IPS-18a (cell line): ENCODE results near the gene DPYSL4.

Experiments
- H3K27ac ChIP-seq: one replicate; pipeline ENCODE4 v1.5.1; 2013; ENCODE audit warnings: low read length
- H3K27me3 ChIP-seq: one replicate; pipeline ENCODE4 v1.6.1; 2013; ENCODE audit warnings: mild to moderate bottlenecking, low read length; ENCODE audit not compliant: control insufficient read depth, insufficient read depth
- H3K36me3 ChIP-seq: one replicate; pipeline ENCODE4 v1.6.1; 2013; ENCODE audit warnings: low read depth, low read length; ENCODE audit not compliant: control insufficient read depth
- H3K4me1 ChIP-seq: one replicate; pipeline ENCODE4 v1.6.1; 2013; ENCODE audit warnings: low read depth, low read length; ENCODE audit not compliant: control insufficient read depth
- H3K4me3 ChIP-seq: one replicate; pipeline ENCODE4 v1.5.1; 2013; ENCODE audit warnings: low read length
- H3K9ac ChIP-seq: one replicate; pipeline ENCODE4 v1.6.1; 2013; ENCODE audit warnings: mild to moderate bottlenecking, low read length, moderate library complexity
- H3K9me3 ChIP-seq: one replicate; pipeline ENCODE4 v1.6.1; 2013; ENCODE audit warnings: low read depth, low read length; ENCODE audit not compliant: control insufficient read depth

DPYSL4 gene

GRCh38 chr10:132151951-132152505 lies 34.7 kb upstream of the DPYSL4 start:
- Histone ChIP-seq H3K36me3 (no peaks in the 10 kb centered on the region), H3K4me3 (no peak overlapping the region), H3K27me3 (no peaks in the 10 kb centered on the region), H3K9me3 (no peaks in the 10 kb centered on the region), H3K27ac (no peak overlapping the region), H3K9ac (no peak overlapping the region), H3K4me1 (no peaks in the 10 kb centered on the region)

GRCh38 chr10:132152896-132153580 lies 33.7 kb upstream of the DPYSL4 start:
- Histone ChIP-seq H3K4me1 (no peaks in the 10 kb centered on the region), H3K9me3 (no peaks in the 10 kb centered on the region), H3K27ac (no peak overlapping the region), H3K27me3 (no peaks in the 10 kb centered on the region), H3K4me3 (no peak overlapping the region), H3K36me3 (no peaks in the 10 kb centered on the region), H3K9ac (no peak overlapping the region)

- no peaks in the 10 kb centered on the region for H3K4me1 ChIP-seq
- no peaks in the 10 kb centered on the region for H3K9me3 ChIP-seq
- H3K36me3 ChIP-seq = no peaks in the 10 kb centered on the region
- H3K27ac ChIP-seq = no peak overlapping the region
- H3K27me3 ChIP-seq = no peaks in the 10 kb centered on the region
- H3K4me3 ChIP-seq = no peak overlapping the region
- H3K9ac ChIP-seq = no peak overlapping the region
Measured at GRCh38 chr10:132153616-132154217, 33.0 kb upstream of the DPYSL4 start.

GRCh38 chr10:132154440-132154839 lies 32.3 kb upstream of the DPYSL4 start:
- Histone ChIP-seq H3K9ac (no peak overlapping the region), H3K27ac (no peak overlapping the region), H3K9me3 (no peaks in the 10 kb centered on the region), H3K4me1 (no peaks in the 10 kb centered on the region), H3K36me3 (no peaks in the 10 kb centered on the region), H3K4me3 (no peak overlapping the region), H3K27me3 (no peaks in the 10 kb centered on the region)

GRCh38 chr10:132154931-132155330 lies 31.8 kb upstream of the DPYSL4 start:
- H3K4me1 ChIP-seq = no peaks in the 10 kb centered on the region
- no peak overlapping the region for H3K27ac ChIP-seq

GRCh38 chr10:132155723-132156381 lies 30.9 kb upstream of the DPYSL4 start:
- no peaks in the 10 kb centered on the region for H3K9me3 ChIP-seq
- no peak overlapping the region for H3K27ac ChIP-seq
- H3K27me3 ChIP-seq = no peaks in the 10 kb centered on the region

More at GRCh38 chr10:132154931-132155330, 31.8 kb upstream of the DPYSL4 start:
- no peaks in the 10 kb centered on the region for H3K27me3 ChIP-seq
- H3K9me3 ChIP-seq = no peaks in the 10 kb centered on the region
- no peaks in the 10 kb centered on the region for H3K36me3 ChIP-seq
- no peak overlapping the region for H3K4me3 ChIP-seq
- no peak overlapping the region for H3K9ac ChIP-seq

GRCh38 chr10:132156382-132156781 lies 30.4 kb upstream of the DPYSL4 start:
- H3K9ac ChIP-seq = no peak overlapping the region
- no peaks in the 10 kb centered on the region for H3K4me1 ChIP-seq
- H3K27me3 ChIP-seq = no peaks in the 10 kb centered on the region
- H3K27ac ChIP-seq = no peak overlapping the region
- H3K4me3 ChIP-seq = no peak overlapping the region
- no peaks in the 10 kb centered on the region for H3K9me3 ChIP-seq
- H3K36me3 ChIP-seq = no peaks in the 10 kb centered on the region

More at GRCh38 chr10:132155723-132156381, 30.9 kb upstream of the DPYSL4 start:
- H3K4me1 ChIP-seq = no peaks in the 10 kb centered on the region
- no peaks in the 10 kb centered on the region for H3K36me3 ChIP-seq
- no peak overlapping the region for H3K9ac ChIP-seq
- H3K4me3 ChIP-seq = no peak overlapping the region

GRCh38 chr10:132157101-132157500 lies 29.6 kb upstream of the DPYSL4 start:
- H3K27ac ChIP-seq = no peak overlapping the region
- H3K36me3 ChIP-seq = no peaks in the 10 kb centered on the region
- no peak overlapping the region for H3K9ac ChIP-seq
- no peaks in the 10 kb centered on the region for H3K9me3 ChIP-seq
- H3K4me1 ChIP-seq = no peaks in the 10 kb centered on the region
- no peak overlapping the region for H3K4me3 ChIP-seq
- H3K27me3 ChIP-seq = no peaks in the 10 kb centered on the region

- Histone ChIP-seq H3K36me3 (no peaks in the 10 kb centered on the region), H3K4me3 (no peak overlapping the region), H3K9ac (no peak overlapping the region), H3K4me1 (peaks cover 5% of the 10 kb centered on the region), H3K27me3 (no peaks in the 10 kb centered on the region), H3K9me3 (no peaks in the 10 kb centered on the region), H3K27ac (no peak overlapping the region)
Measured at GRCh38 chr10:132158122-132158741, 28.5 kb upstream of the DPYSL4 start.

- H3K36me3 ChIP-seq = no peaks in the 10 kb centered on the region
- H3K9me3 ChIP-seq = no peaks in the 10 kb centered on the region
Measured at GRCh38 chr10:132158823-132159222, 27.9 kb upstream of the DPYSL4 start.

More at GRCh38 chr10:132158823-132159222, 27.9 kb upstream of the DPYSL4 start:
- H3K27me3 ChIP-seq = no peaks in the 10 kb centered on the region
- peaks cover 5% of the 10 kb centered on the region for H3K4me1 ChIP-seq
- no peak overlapping the region for H3K27ac ChIP-seq
- no peak overlapping the region for H3K4me3 ChIP-seq
- no peak overlapping the region for H3K9ac ChIP-seq
